ENCODE measurements around the gene KRT12. TPM values are rescaled to one million over a fixed set of nuclear protein-coding genes. Genes with fewer than 3 reads are reported as not detected.

KRT12 gene
- polyA plus RNA-seq, 1 experiment = not detected

- POLR2A ChIA-PET = interaction anchor here (1.3 kb wide), 1 partner anchor 691 kb away, joined by 4 read pairs; no protein-coding TSS in a partner anchor
- DNase-seq (ENCODE audit: low read depth, low spot score) = no peak
- no peaks in the 10 kb centered on the region for H3K9me3 ChIP-seq (ENCODE audit: control insufficient read depth, insufficient read depth, low read length)
- no peak overlapping the region for H3K27ac ChIP-seq (ENCODE audit: low read depth, low read length)
- H3K27me3 ChIP-seq (ENCODE audit: control insufficient read depth, insufficient read depth, low read length) = no peaks in the 10 kb centered on the region
- no peak overlapping the region for H3K4me3 ChIP-seq (ENCODE audit: low read depth, low read length)
- TF ChIP-seq CTCF (IDR thresholded peaks at IDR 0.05; ENCODE audit: low read depth, low read length) = no peak
- CTCF ChIA-PET = interaction anchor here (0.5 to 9.9 kb wide), 15 partner anchors 10 to 810 kb away, joined by 3 to 162 read pairs (median 5); no protein-coding TSS in a partner anchor
These were observed 9.5 kb downstream of the KRT12 start for GRCh38 chr17:40857535-40857934.

- Histone ChIP-seq H3K27ac (ENCODE audit: low read depth, low read length) (no peak overlapping the region), H3K9me3 (ENCODE audit: control insufficient read depth, insufficient read depth, low read length) (no peaks in the 10 kb centered on the region), H3K27me3 (ENCODE audit: control insufficient read depth, insufficient read depth, low read length) (no peaks in the 10 kb centered on the region), H3K4me3 (ENCODE audit: low read depth, low read length) (no peak overlapping the region)
- POLR2A ChIA-PET = interaction anchor here (0.6 kb wide), 1 partner anchor 47 kb away, joined by 3 read pairs; no protein-coding TSS in a partner anchor
- no peak for TF ChIP-seq CTCF (IDR thresholded peaks at IDR 0.05; ENCODE audit: low read depth, low read length)
- CTCF ChIA-PET = interaction anchor here (1.2 to 9.9 kb wide), 6 partner anchors 13 to 813 kb away, joined by 3 to 162 read pairs (median 48); no protein-coding TSS in a partner anchor
- peak; percentile 47 for DNase-seq (ENCODE audit: low read depth, low spot score)
These were observed 12.7 kb downstream of the KRT12 start for GRCh38 chr17:40854175-40854814.

- ChIA-PET CTCF (interaction anchor here (1.7 to 1.9 kb wide), 3 partner anchors 697 to 811 kb away, joined by 4 to 12 read pairs (median 8); no protein-coding TSS in a partner anchor), POLR2A (interaction anchor here (0.9 kb wide), 2 partner anchors 34 to 836 kb away, joined by 3 to 5 read pairs; no protein-coding TSS in a partner anchor)
- DNase-seq (ENCODE audit: low read depth, low spot score) = no peak
These were observed 14.7 kb downstream of the KRT12 start for GRCh38 chr17:40852364-40852763.

GRCh38 chr17:40850293-40850972 lies 16.6 kb downstream of the KRT12 start:
- Histone ChIP-seq H3K27ac (ENCODE audit: low read depth, low read length) (no peak overlapping the region), H3K4me3 (ENCODE audit: low read depth, low read length) (no peak overlapping the region), H3K27me3 (ENCODE audit: control insufficient read depth, insufficient read depth, low read length) (no peaks in the 10 kb centered on the region), H3K9me3 (ENCODE audit: control insufficient read depth, insufficient read depth, low read length) (no peaks in the 10 kb centered on the region)
- DNase-seq (ENCODE audit: low read depth, low spot score) = no peak
- CTCF ChIA-PET = interaction anchor here (1.0 to 3.5 kb wide), 2 partner anchors 698 to 798 kb away, joined by 3 to 12 read pairs; no protein-coding TSS in a partner anchor
- TF ChIP-seq CTCF (IDR thresholded peaks at IDR 0.05; ENCODE audit: low read depth, low read length) = no peak
- POLR2A ChIA-PET = interaction anchor here (1.1 kb wide), 1 partner anchor 35 kb away, joined by 3 read pairs; no protein-coding TSS in a partner anchor

More at GRCh38 chr17:40852364-40852763, 14.7 kb downstream of the KRT12 start:
- H3K9me3 ChIP-seq (ENCODE audit: control insufficient read depth, insufficient read depth, low read length) = no peaks in the 10 kb centered on the region
- H3K4me3 ChIP-seq (ENCODE audit: low read depth, low read length) = no peak overlapping the region
- H3K27ac ChIP-seq (ENCODE audit: low read depth, low read length) = no peak overlapping the region
- no peaks in the 10 kb centered on the region for H3K27me3 ChIP-seq (ENCODE audit: control insufficient read depth, insufficient read depth, low read length)
- TF ChIP-seq CTCF (IDR thresholded peaks at IDR 0.05; ENCODE audit: low read depth, low read length) = no peak

Measured in AG04450 (cell line).